Measurements from ENCODE around the gene ACTN4.
"Not testable (repeated sequence)": the region's sequence is repeated elsewhere in the genome, so short reads cannot be mapped to it uniquely, and the experiment has no call there.

DNA sequence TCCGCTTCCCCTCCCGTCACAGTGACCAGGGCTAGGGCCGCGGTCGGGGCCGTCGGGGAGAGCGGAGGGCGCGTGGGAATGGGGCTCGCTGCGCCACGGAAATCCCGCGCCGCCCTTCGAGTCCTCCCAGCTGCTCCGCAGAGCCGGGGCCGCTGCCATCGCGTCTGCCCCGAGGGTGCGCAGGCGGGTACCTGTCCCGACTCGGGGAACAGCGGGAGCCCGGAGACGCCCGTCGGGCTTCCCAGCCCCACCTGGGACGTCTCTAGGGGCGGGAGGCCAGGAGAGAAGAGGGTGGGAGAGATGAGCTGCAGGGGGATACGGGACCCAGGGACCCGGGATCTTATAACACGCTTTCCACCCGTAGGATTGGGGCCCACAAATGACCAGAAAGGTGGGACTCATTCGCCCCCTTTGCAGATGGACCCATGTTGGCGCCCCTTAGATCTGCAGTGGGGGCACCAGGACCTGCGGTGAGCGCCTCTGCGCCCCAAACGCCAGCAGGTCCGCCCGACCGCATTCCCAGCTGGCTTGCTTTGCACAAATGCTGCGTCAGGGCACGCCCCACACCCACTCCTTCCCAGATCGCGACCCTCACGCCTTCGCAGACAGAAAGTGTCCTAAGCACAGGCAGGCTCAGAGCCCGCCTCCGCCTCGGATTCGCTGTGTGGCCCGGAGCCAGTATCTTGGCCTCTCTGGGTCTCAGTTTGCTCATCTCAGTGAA is 122.9 kb downstream of the ACTN4 start:
- TF ChIP-seq, protein P1, sequence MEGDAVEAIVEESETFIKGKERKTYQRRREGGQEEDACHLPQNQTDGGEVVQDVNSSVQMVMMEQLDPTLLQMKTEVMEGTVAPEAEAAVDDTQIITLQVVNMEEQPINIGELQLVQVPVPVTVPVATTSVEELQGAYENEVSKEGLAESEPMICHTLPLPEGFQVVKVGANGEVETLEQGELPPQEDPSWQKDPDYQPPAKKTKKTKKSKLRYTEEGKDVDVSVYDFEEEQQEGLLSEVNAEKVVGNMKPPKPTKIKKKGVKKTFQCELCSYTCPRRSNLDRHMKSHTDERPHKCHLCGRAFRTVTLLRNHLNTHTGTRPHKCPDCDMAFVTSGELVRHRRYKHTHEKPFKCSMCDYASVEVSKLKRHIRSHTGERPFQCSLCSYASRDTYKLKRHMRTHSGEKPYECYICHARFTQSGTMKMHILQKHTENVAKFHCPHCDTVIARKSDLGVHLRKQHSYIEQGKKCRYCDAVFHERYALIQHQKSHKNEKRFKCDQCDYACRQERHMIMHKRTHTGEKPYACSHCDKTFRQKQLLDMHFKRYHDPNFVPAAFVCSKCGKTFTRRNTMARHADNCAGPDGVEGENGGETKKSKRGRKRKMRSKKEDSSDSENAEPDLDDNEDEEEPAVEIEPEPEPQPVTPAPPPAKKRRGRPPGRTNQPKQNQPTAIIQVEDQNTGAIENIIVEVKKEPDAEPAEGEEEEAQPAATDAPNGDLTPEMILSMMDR (conservative IDR thresholded peaks at IDR 0.05), result not testable (repeated sequence)
- not testable (repeated sequence) for TF ChIP-seq ZFX (IDR thresholded peaks at IDR 0.05)

Measured in C4-2B (cell line).